Measurements from ENCODE around the gene BTG2.

BTG2 gene

GRCh38 chr1:203340112-203340790 lies 34.9 kb downstream of the BTG2 start:
- peak; percentile 65 for DNase-seq (ENCODE audit: low read depth, low spot score)

DNA sequence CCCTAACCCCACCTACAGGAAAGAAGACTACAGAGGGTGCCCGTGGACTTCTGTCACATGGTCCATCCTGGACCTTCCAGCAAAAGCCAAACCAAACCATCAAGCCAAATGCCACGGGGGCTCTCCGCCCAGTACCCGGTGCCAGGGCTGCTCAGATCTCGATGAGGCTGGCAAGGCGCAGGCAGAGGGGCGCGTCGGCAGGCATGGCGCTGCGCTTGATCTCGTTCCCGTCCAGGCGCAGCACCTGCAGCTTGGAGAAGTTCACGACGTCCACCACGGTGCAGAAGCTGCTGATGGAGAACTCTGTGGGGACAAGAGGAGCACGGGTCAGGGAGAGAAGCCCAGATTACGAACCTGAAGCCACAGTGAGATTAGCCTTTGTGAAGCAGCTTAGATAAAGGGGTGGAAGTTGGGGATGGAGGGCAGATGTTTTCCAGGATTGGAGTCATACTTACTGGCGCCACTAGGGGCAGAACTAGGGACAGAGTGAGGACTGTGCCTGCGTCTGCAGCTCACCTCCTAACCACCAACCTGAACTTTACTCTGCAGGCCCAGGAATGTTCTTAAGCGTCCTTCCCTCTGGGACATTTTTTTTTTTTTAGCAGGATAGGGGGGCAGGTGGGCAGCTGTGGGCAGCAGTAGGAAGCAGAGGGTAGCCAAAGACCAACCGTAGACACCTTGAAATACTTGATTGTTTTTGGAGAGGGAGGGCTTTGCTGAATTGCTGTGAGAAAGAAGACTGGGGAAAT lies 37.0 kb downstream of the BTG2 start:
- DNase-seq (ENCODE audit: low read depth, low spot score): no peak

GRCh38 chr1:203343956-203344754 lies 38.8 kb downstream of the BTG2 start:
- DNase-seq (ENCODE audit: low read depth, low spot score): no peak

DNA sequence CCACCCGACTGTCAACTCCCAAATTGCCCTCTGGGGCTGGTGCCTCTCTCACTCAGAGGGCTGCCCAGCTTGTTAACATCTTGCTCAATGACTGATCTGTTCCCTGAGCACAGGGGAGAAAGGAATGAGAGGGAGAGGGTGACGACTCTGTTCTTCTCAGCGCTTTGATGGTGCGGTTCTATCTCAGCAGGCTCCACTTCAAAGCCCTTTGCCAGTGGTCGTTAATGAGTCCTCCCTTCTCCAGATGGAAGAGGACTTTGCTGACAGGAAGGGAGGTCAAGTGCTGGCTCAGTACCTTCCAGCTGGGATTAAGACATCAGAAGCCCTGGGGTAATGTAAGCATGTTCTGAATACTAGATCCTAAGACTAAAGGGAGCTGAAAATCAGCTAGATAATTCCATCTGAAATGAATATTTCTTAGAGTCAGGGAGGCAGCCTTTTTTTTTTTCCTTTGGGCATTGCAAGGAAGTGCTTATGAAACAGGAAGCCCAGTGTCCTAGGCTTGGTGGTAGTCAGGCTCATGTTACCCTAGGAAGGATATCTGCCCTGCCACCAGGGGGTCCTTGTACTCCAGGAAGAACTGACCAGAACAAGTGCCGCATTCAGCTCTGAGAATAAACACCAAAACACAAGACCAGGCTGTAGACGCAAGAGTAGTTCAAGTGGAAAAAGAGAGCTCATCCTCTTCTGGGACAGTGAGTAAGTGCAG lies 40.9 kb downstream of the BTG2 start:
- DNase-seq (ENCODE audit: low read depth, low spot score): peak; percentile 53

DNA sequence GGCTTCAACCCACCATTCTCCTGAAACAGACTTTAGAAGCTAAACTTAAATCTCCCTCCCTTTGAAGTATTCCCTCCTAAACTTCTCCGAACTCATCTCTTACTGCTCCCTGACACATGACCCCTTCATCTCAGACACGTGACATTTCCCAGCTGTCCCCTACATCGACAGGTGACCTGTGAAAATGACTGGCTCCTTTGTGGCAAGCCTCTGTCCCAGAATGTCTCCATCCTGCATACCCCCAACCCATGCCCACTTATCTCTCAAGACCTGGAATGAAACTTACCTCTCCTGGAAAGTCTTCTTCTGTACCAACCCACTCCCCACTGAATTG lies 41.4 kb downstream of the BTG2 start:
- no peak for DNase-seq (ENCODE audit: low read depth, low spot score)

- no peak for DNase-seq (ENCODE audit: low read depth, low spot score)
Measured at GRCh38 chr1:203349166-203349565, 43.8 kb downstream of the BTG2 start.

DNA sequence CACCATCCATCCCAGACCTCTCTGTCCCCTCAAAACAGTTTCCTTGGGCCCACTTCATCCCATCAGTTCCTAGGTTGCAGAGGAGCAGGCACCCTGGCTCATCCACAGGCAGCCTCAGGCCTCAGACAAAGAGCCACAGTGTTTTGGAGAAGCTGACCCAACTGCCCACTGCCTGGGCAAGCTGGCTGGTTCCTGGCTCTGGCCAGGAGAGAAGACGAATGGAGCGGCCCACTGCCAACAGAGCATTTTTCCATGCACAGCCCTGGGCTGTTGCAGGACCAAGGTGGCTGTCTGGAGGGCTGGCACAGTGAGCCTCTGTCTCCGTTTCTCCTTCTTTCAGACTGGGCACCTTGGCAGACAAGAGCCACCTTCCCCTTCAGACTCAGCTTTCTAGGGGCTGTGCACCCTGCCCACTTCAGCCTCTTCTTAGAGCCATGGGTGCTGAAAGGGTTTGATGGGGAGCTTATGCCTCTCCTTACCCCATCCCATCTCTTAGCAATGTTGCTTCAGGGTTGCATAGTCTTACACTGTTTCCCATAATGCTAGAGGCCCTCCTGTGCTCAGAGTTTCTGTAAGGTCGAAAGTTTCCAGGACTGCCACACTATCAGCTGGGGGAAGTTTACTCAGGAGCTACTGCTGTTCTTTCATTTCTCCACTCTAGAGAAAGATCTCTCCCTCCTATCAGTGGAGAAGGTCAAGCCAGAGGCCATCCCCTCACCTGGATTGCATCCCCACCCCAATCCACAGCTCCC lies 44.6 kb downstream of the BTG2 start:
- DNase-seq (ENCODE audit: low read depth, low spot score): no peak

- DNase-seq (ENCODE audit: low read depth, low spot score): no peak
Measured at GRCh38 chr1:203351037-203351625, 45.8 kb downstream of the BTG2 start, which contains the start of gene FMOD. TSS of gene FMOD (minus strand) at chr1:203351122. CDS start at chr1:203348270, 2,852 bp downstream.

GRCh38 chr1:203353486-203353885 lies 48.2 kb downstream of the BTG2 start:
- DNase-seq (ENCODE audit: low read depth, low spot score): no peak

DNA sequence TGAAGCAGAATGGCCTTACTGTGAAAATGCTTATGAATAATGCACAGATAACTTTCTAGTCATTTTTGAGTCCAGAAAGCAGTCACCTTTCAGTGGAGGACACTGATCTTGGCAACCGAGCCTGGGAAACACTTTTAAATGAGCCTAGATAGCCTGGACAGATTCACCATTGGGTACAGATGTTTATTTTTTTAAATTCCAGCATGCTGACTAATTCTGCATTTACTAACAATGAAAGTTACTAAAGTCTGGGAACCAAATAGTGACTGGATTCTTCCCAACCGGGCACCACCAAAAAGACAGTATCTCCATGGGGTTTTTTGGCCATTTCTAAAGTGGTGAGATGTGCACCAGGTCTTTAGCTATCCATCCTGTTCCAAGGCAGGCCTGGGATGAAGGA lies 48.9 kb downstream of the BTG2 start:
- DNase-seq (ENCODE audit: low read depth, low spot score): no peak

DNA sequence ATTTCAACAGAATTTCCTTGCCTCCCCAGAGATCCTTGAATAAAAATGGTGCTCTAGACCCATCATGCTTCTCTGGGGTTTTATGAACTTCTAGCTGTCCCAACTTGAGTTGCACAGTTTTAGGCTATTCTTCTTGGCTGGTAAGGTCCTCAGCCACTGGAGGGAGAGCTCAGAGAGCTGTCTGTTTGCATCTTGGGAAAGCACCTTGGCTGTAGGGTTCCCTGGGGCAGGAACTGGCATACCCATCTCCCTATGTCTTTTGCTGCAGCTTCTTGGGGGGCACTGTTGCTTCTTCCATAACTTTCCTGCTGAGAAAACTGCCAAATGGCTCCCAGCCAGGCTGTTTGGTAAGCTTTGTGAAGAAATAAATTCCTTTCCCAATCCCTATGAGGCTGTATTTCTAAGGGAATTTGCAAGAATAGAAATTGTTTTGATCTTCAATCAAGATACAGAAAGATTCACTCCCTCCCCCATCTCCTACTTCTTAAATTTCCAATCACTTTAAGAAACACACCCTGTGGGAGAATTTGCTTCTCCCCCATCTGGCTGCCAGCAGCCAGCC lies 53.8 kb downstream of the BTG2 start:
- no peak for DNase-seq (ENCODE audit: low read depth, low spot score)
